ENCODE data around the gene TMEFF2. TPM values are rescaled to one million over a fixed set of nuclear protein-coding genes. Genes with fewer than 3 reads are reported as not detected.

TMEFF2 gene
- total RNA-seq, 2 donors from 2014 or later: 3.2 to 55.8 TPM

DNA sequence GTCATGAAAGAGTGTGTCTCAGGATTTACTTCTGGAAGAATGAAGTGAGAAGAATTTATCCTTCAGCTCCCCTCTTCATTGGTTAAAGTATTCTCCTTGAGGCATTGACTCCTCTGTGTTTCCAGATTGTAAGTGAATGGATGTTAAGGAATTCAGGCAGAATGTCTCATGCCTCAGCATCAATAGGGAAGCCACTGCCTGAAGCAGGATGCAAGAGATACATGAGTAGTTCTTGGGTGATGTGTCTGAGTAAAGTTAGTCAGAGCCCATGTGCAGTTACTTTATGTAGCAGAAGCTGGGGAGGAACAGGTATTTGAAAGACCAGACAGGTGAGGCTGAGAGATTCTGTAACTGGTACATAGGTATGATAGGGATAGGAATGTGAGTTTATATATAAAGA is 34.0 kb upstream of the TMEFF2 start:
- intact Hi-C loops (cut with DNase I): no loop called here
- DNase-seq (ENCODE audit: low spot score): no peak
- TF ChIP-seq POLR2AphosphoS5 (IDR thresholded peaks at IDR 0.05): no peak
- no peak for TF ChIP-seq POLR2A (IDR thresholded peaks at IDR 0.05)
- TF ChIP-seq, protein P1, sequence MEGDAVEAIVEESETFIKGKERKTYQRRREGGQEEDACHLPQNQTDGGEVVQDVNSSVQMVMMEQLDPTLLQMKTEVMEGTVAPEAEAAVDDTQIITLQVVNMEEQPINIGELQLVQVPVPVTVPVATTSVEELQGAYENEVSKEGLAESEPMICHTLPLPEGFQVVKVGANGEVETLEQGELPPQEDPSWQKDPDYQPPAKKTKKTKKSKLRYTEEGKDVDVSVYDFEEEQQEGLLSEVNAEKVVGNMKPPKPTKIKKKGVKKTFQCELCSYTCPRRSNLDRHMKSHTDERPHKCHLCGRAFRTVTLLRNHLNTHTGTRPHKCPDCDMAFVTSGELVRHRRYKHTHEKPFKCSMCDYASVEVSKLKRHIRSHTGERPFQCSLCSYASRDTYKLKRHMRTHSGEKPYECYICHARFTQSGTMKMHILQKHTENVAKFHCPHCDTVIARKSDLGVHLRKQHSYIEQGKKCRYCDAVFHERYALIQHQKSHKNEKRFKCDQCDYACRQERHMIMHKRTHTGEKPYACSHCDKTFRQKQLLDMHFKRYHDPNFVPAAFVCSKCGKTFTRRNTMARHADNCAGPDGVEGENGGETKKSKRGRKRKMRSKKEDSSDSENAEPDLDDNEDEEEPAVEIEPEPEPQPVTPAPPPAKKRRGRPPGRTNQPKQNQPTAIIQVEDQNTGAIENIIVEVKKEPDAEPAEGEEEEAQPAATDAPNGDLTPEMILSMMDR (IDR thresholded peaks at IDR 0.05): no peak
- Histone ChIP-seq H3K36me3 (no peaks in the 10 kb centered on the region), H3K9me3 (no peaks in the 10 kb centered on the region), H3K27me3 (replicated peaks; ENCODE audit: insufficient read depth) (no peaks in the 10 kb centered on the region), H3K4me1 (replicated peaks) (no peaks in the 10 kb centered on the region), H3K27ac (no peak overlapping the region), H3K4me3 (no peak overlapping the region)

DNA sequence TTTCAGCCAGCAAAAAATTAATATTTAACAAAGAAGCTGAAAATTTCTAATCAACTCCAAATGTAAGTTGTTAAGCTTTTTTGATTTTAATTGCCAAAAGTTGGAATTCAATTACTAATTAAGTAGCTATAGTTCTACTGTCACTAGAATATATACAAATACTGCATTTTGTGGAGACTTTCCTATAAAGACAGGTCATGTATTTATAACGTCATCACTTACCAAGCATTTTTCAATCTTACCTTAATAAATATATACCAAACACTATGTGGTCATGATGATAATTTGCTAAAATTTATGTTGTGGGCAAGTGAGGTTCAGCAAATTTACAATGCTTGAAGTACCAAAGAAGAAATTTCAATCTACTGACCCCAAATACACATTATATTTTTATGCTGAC is 24.2 kb upstream of the TMEFF2 start:
- no peaks in the 10 kb centered on the region for H3K27me3 ChIP-seq (replicated peaks; ENCODE audit: insufficient read depth)
- H3K36me3 ChIP-seq: no peaks in the 10 kb centered on the region
- intact Hi-C loops (cut with DNase I): no loop called here
- WGBS: 96% methylated on average over 1 of the region's 1 CpG
- DNase-seq (ENCODE audit: low spot score): no peak
- no peaks in the 10 kb centered on the region for H3K4me1 ChIP-seq (replicated peaks)
- no peak overlapping the region for H3K27ac ChIP-seq
- TF ChIP-seq POLR2A (IDR thresholded peaks at IDR 0.05): no peak
- no peak for TF ChIP-seq POLR2AphosphoS5 (IDR thresholded peaks at IDR 0.05)
- TF ChIP-seq, protein P1 (IDR thresholded peaks at IDR 0.05): no peak
- no peak overlapping the region for H3K4me3 ChIP-seq
- H3K9me3 ChIP-seq: no peaks in the 10 kb centered on the region

DNA sequence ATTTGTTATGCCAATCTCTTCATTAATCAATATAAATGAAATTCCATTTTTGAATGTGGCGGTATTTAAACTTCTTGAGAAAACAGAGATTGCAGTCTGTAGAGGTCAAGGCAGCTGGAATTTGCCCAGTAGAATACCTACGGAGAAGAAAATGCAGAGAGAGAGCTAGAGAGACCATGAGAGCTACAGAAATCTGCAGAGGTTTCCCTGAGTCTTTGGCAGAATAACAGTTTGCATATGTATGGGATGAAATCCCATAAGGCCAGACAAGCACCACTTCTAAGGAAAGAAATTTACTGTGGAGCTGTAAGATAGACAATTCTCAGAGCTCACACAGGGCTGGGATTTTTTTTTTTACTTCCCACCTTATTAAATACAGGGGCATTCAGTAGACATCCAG is 23.6 kb upstream of the TMEFF2 start:
- Histone ChIP-seq H3K4me1 (replicated peaks) (no peaks in the 10 kb centered on the region), H3K4me3 (no peak overlapping the region), H3K27ac (no peak overlapping the region), H3K27me3 (replicated peaks; ENCODE audit: insufficient read depth) (no peaks in the 10 kb centered on the region), H3K36me3 (no peaks in the 10 kb centered on the region), H3K9me3 (no peaks in the 10 kb centered on the region)
- DNase-seq (ENCODE audit: low spot score): no peak
- intact Hi-C loops (cut with DNase I): no loop called here
- 91% methylated on average over 2 of the region's 2 CpGs for WGBS
- no peak for TF ChIP-seq POLR2AphosphoS5 (IDR thresholded peaks at IDR 0.05)
- no peak for TF ChIP-seq POLR2A (IDR thresholded peaks at IDR 0.05)
- TF ChIP-seq, protein P1 (IDR thresholded peaks at IDR 0.05): no peak

DNA sequence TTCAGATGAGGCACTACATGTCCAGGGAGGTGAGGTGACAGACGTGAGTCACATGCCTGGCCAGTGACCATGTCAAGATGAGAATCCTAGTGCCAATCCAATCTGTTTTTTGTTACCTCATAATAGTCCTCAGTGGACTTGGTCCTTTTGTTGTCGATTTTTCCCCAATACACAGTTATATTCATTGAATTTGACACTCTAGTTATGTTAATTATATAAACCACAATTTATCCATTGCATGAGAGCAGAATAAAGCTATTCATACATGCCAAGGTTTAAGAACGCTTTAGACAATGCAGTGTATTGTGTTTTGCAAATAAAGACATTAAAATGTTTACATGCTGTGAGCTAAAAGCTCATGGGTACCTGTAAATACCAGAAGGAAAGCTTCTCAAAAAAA is 21.6 kb upstream of the TMEFF2 start:
- H3K36me3 ChIP-seq: no peaks in the 10 kb centered on the region
- DNase-seq (ENCODE audit: low spot score): no peak
- H3K9me3 ChIP-seq: no peaks in the 10 kb centered on the region
- no peaks in the 10 kb centered on the region for H3K4me1 ChIP-seq (replicated peaks)
- H3K4me3 ChIP-seq: no peak overlapping the region
- no peak overlapping the region for H3K27ac ChIP-seq
- no peaks in the 10 kb centered on the region for H3K27me3 ChIP-seq (replicated peaks; ENCODE audit: insufficient read depth)
- 62% methylated on average over 3 of the region's 3 CpGs for WGBS
- TF ChIP-seq, protein P1 (IDR thresholded peaks at IDR 0.05): no peak
- TF ChIP-seq POLR2A (IDR thresholded peaks at IDR 0.05): no peak
- TF ChIP-seq POLR2AphosphoS5 (IDR thresholded peaks at IDR 0.05): no peak
- intact Hi-C loops (cut with DNase I): no loop called here

DNA sequence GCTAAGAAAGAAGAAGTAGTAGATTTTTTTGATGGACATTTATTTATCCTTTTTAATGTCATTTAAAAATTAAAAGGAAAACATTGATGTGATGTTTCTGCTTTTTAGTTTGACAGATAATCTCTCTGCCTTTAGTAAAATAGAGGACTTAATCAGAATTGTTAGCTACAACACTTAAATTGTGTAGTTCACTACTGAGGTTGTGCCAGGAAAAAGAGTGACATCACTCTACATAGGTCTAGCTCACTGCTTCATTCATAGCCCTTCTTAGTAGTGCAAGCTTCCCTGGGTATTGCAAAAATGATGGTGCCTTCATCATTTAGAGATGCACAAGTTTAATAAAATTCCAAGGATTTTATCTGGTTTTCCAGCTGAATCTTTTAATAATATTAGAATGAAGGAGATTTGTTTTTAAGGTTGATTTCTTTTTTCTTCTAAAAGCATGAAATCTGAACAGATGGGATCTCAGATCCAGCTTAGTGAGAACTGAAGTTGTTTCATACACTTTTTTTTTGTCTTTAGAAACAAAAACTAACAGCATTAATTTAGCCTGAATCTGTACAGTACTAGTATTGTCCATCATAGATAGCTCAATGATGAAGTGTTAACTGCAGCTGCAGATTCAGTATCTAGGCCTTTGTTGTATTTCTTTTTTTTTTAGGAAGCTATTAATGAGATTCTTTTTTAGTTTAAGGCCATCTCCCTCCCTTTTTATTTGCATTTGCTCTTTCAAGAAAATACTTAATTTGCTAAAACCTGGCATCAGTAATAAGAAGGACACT is 20.6 kb upstream of the TMEFF2 start:
- H3K27me3 ChIP-seq (replicated peaks; ENCODE audit: insufficient read depth): no peaks in the 10 kb centered on the region
- no peaks in the 10 kb centered on the region for H3K36me3 ChIP-seq
- no peaks in the 10 kb centered on the region for H3K9me3 ChIP-seq
- no peak for DNase-seq (ENCODE audit: low spot score)
- TF ChIP-seq POLR2AphosphoS5 (IDR thresholded peaks at IDR 0.05) (no peak), POLR2A (IDR thresholded peaks at IDR 0.05) (no peak)
- TF ChIP-seq, protein P1 (IDR thresholded peaks at IDR 0.05): no peak
- no peaks in the 10 kb centered on the region for H3K4me1 ChIP-seq (replicated peaks)
- no peak overlapping the region for H3K4me3 ChIP-seq
- no peak overlapping the region for H3K27ac ChIP-seq
- intact Hi-C loops (cut with DNase I): no loop called here

All from prostate gland (tissue), 2 donors.